T-cell (primary cell): ENCODE results near the gene ABCC10. TPM values are rescaled to one million over a fixed set of nuclear protein-coding genes. Genes with fewer than 3 reads are reported as not detected.
A peak's percentile ranks its signal among the peaks of the same experiment; 100 is the strongest.
"Not testable (repeated sequence)": the region's sequence is repeated elsewhere in the genome, so short reads cannot be mapped to it uniquely, and the experiment has no call there.

Experiments
- ATAC-seq, 4 experiments: fragments of 200-7000 bp in 3 of 4; fragments of 150-1000 bp in 1 of 4; cut with Tn5 transposase; replicated peaks in 1 of 4; 1 replicate in 3 of 4; 2 replicates in 1 of 4; pipeline ENCODE4 v1.10.0; 2021; ENCODE audit warnings: moderate library complexity in 3 of 4, mild to moderate bottlenecking in 2 of 4, moderate number of reproducible peaks in 1 of 4
- CTCF ChIA-PET, 2 donors: fragments of 300-600 bp; sonication (Branson Sonifier 250); formaldehyde crosslinking; loops; one replicate each; lab custom pipeline; 2022; ENCODE audit warnings: antibody characterized with exemption in 2 of 2; lab: Charles Lee
- POLR2A ChIA-PET, 2 donors: fragments of 300-600 bp; sonication (Branson Sonifier 250); formaldehyde crosslinking; loops; one replicate each; lab custom pipeline; 2022; ENCODE audit warnings: antibody characterized with exemption in 2 of 2; lab: Charles Lee
- DNase-seq, 35 experiments: peaks; one replicate each; pipeline versions ENCODE4 v3.0.0 to v3.0.0-alpha.2; 2013 to 2023
- H3K27ac ChIP-seq: one replicate; pipeline ENCODE4 v1.5.1; 2013; ENCODE audit warnings: low read length
- H3K27me3 ChIP-seq, 2 experiments: replicated peaks in 1 of 2; 1 replicate in 1 of 2; 2 replicates in 1 of 2; pipeline versions ENCODE4 v1.6.1 to v1.7.0; 2013; ENCODE audit warnings: low read length in 1 of 2, mixed read lengths in 1 of 2; ENCODE audit not compliant: control insufficient read depth in 2 of 2, insufficient read depth in 2 of 2; ENCODE audit errors: extremely low read depth in 1 of 2
- H3K36me3 ChIP-seq, 2 donors: 1 replicate in 1 of 2; 2 replicates in 1 of 2; pipeline versions ENCODE4 v1.6.1 to v1.7.0; 2013; ENCODE audit warnings: low read length in 1 of 2; ENCODE audit not compliant: control insufficient read depth in 2 of 2, insufficient read depth in 1 of 2; ENCODE audit errors: extremely low read depth in 1 of 2
- H3K4me1 ChIP-seq, 2 experiments: 1 replicate in 1 of 2; 2 replicates in 1 of 2; pipeline versions ENCODE4 v1.6.1 to v1.7.0; 2013; ENCODE audit warnings: low read length in 2 of 2, mixed read lengths in 1 of 2; ENCODE audit not compliant: insufficient read depth in 2 of 2, control insufficient read depth in 1 of 2; ENCODE audit errors: extremely low read depth in 1 of 2
- H3K4me3 ChIP-seq, 2 donors: 1 replicate in 1 of 2; 2 replicates in 1 of 2; pipeline versions ENCODE4 v1.5.1 to v1.7.0; 2013; ENCODE audit warnings: mild to moderate bottlenecking in 2 of 2, low read length in 1 of 2, moderate library complexity in 1 of 2; ENCODE audit not compliant: control insufficient read depth in 1 of 2; ENCODE audit errors: extremely low read depth in 1 of 2
- H3K9me3 ChIP-seq: 2 replicates; pipeline ENCODE4 v1.7.0; 2013
- H3K27ac Mint-ChIP-seq, 2 donors: one replicate each; pipeline ENCODE4 v1.8.0; 2020 to 2021; ENCODE audit warnings: mild to moderate bottlenecking in 2 of 2, mixed read lengths in 2 of 2
- H3K27me3 Mint-ChIP-seq, 2 donors: one replicate each; pipeline ENCODE4 v1.8.0; 2021 to 2022; ENCODE audit warnings: mixed read lengths in 2 of 2
- H3K36me3 Mint-ChIP-seq: one replicate; pipeline ENCODE4 v1.8.0; 2021; ENCODE audit warnings: mixed read lengths
- H3K4me1 Mint-ChIP-seq, 3 donors: one replicate each; pipeline ENCODE4 v1.8.0; 2020 to 2022; ENCODE audit warnings: mixed read lengths in 3 of 3, mild to moderate bottlenecking in 1 of 3
- H3K4me3 Mint-ChIP-seq, 3 donors: one replicate each; pipeline ENCODE4 v1.8.0; 2020 to 2022; ENCODE audit warnings: mild to moderate bottlenecking in 3 of 3, mixed read lengths in 3 of 3, moderate library complexity in 3 of 3
- H3K9me3 Mint-ChIP-seq, 3 donors: one replicate each; pipeline ENCODE4 v1.8.0; 2020 to 2022; ENCODE audit warnings: mixed read lengths in 3 of 3
- whole genome bisulfite sequencing: methylation state at CpG from one replicate; pipeline ENCODE4 v1.1.5; 2013; ENCODE audit warnings: missing lambda C conversion rate; ENCODE audit not compliant: insufficient coverage; 5-methylcytosine and 5-hydroxymethylcytosine counted together
- total RNA-seq, 35 experiments: library from RNA in 6 of 35; stranded (reverse) in 6 of 35; fragments of 120-200 nt in 1 of 35; gene quantifications; one replicate each; pipeline versions ENCODE4 v1.2.1 to v1.2.4 and lab custom pipeline; 2013 to 2026

Gene ABCC10
- total RNA-seq, 5 donors from 2014 or later (not counting 1 experiment from before 2014, with no cell fraction given): 57.8 to 85.4 (median 75.5) TPM

- Histone ChIP-seq H3K27ac (no peak overlapping the region), H3K27me3 (no peaks in the 10 kb centered on the region), H3K4me1 (peaks cover 44 to 51% of the 10 kb centered on the region in 2 experiments), H3K9me3 (no peaks in the 10 kb centered on the region), H3K36me3 (no peaks in the 10 kb centered on the region), H3K4me3 (no peak overlapping the region)
- no peaks in the 10 kb centered on the region for H3K36me3 Mint-ChIP-seq
- no peaks in the 10 kb centered on the region for H3K9me3 Mint-ChIP-seq
- CTCF ChIA-PET: interaction anchor here (0.5 to 1.6 kb wide), 12 partner anchors 9 to 945 kb away, joined by 3 to 13 read pairs (median 5); partner anchors contain the start of genes ABCC10 (in 1 of the 2), CRIP3 (in 1 of the 2) and ZNF318 (in 1 of the 2)
- DNase-seq (peak in 1 of 35 experiments; percentile 52), ATAC-seq (no peak)
- peak overlapping the region; percentile 8 to 9 for H3K27ac Mint-ChIP-seq
- H3K4me1 Mint-ChIP-seq: peaks cover 67 to 78% (median 72%) of the 10 kb centered on the region in 3 donors
- H3K4me3 Mint-ChIP-seq: no peak overlapping the region
- no CpG with 5 or more reads among the region's 1 CpG for WGBS
- H3K27me3 Mint-ChIP-seq: peaks cover 0 to 12% of the 10 kb centered on the region in 2 donors
- POLR2A ChIA-PET: interaction anchor here in 1 of 2 donors (0.7 kb wide), 1 partner anchor 407 kb away, joined by 3 read pairs; the partner anchor contains the start of gene PEX6
Measured at GRCh38 chr6:43386492-43386891, 40.8 kb upstream of the ABCC10 start.

GRCh38 chr6:43389730-43390295 is 37.5 kb upstream of the ABCC10 start:
- peaks cover 53 to 74% (median 70%) of the 10 kb centered on the region in 3 donors for H3K4me1 Mint-ChIP-seq
- no peak overlapping the region for H3K27ac ChIP-seq
- ATAC-seq: no peak
- peaks cover 0 to 12% of the 10 kb centered on the region in 2 donors for H3K27me3 Mint-ChIP-seq
- no peaks in the 10 kb centered on the region for H3K27me3 ChIP-seq
- H3K4me3 Mint-ChIP-seq: no peak overlapping the region
- H3K9me3 ChIP-seq: no peaks in the 10 kb centered on the region
- 91% methylated on average over 4 of the region's 6 CpGs for WGBS
- H3K36me3 ChIP-seq: no peaks in the 10 kb centered on the region
- DNase-seq: no peak
- POLR2A ChIA-PET: interaction anchor here in 1 of 2 donors (0.6 kb wide), 1 partner anchor 1050 kb away, joined by 3 read pairs; no protein-coding TSS in a partner anchor
- no peaks in the 10 kb centered on the region for H3K36me3 Mint-ChIP-seq
- H3K4me3 ChIP-seq: no peak overlapping the region
- CTCF ChIA-PET: interaction anchor here in 1 of 2 donors (0.6 to 1.0 kb wide), 3 partner anchors 67 to 817 kb away, joined by 3 to 4 read pairs (median 4); no protein-coding TSS in a partner anchor
- no peaks in the 10 kb centered on the region for H3K9me3 Mint-ChIP-seq
- peaks cover 27 to 30% of the 10 kb centered on the region in 2 experiments for H3K4me1 ChIP-seq
- peak overlapping the region in 1 of 2 donors; percentile 36 for H3K27ac Mint-ChIP-seq

DNA sequence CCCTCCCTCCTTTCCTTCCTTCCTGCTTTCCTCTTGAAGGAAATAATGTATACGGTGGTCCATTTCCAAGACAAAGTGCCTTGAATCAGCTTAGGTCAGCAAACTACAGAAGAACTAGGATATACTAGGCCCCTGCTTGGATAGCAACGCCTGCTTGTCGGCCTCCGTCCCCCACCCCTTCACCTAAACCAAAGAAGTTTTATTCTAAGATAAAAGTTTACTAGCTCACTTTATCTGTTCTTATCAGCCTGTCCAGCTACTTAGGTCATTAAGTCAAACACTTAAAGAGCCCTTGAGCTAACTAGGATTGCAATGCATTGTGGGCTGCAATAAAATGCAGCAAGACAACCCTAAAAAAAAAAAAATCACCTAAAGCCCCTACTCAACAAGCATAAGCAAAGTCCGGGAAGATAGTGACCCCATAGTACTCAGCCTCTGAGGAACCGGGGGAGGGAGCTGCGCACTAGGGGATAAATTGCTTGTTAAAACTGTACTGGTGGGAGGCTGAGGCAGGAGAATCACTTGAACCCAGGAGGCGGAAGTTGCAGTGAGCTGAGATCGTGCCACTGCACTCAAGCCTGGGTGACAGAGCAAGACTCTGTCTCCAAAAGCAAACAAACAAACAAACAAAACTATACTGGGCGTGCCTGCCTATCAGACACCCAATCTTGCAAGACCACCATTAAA is 36.4 kb upstream of the ABCC10 start:
- not testable (repeated sequence) for H3K36me3 ChIP-seq, H3K9me3 ChIP-seq, H3K27ac Mint-ChIP-seq, H3K27me3 ChIP-seq, H3K36me3 Mint-ChIP-seq, H3K27ac ChIP-seq, DNase-seq, H3K9me3 Mint-ChIP-seq
- Mint-ChIP-seq H3K27me3 (peaks cover 0 to 12% of the 10 kb centered on the region in 2 donors), H3K4me3 (peak overlapping the region; percentile 45 to 80 (median 64)), H3K4me1 (peaks cover 45 to 63% (median 59%) of the 10 kb centered on the region in 3 donors)
- ChIA-PET CTCF (interaction anchor here in 1 of 2 donors (0.6 to 1.7 kb wide), 5 partner anchors 7 to 155 kb away, joined by 3 to 4 read pairs (median 3); no protein-coding TSS in a partner anchor), POLR2A (interaction anchor here in 1 of 2 donors (0.6 kb wide), 1 partner anchor 200 kb away, joined by 7 read pairs; no protein-coding TSS in a partner anchor)
- Histone ChIP-seq H3K4me1 (peaks cover 25 to 27% of the 10 kb centered on the region in 2 experiments), H3K4me3 (peak overlapping the region in 1 of 2 donors; percentile 44)
- WGBS: 72% methylated on average over 2 of the region's 10 CpGs
- ATAC-seq: peak in 1 of 4 experiments; percentile 15

GRCh38 chr6:43391440-43392031 is 35.8 kb upstream of the ABCC10 start:
- peak overlapping the region in 1 of 2 donors; percentile 44 for H3K4me3 ChIP-seq

DNA sequence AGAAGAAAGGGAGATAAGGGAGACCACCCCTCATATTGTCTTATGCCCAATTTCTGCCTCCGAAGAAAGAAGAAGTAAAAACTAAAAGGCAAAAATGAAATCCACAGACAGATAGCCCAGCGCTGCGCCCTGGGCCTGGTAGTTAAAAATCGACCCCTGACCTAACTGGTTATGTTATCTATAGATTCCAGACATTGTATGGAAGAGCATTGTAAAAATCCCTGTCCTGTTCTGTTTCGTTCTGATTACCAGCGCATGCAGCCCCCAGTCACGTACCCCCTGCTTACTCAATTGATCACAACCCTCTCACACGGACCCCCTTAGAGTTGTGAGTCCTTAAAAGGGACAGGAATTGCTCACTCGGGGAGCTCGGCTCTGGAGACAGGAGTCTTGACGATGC is 34.2 kb upstream of the ABCC10 start:
- CTCF ChIA-PET: interaction anchor here in 1 of 2 donors (0.7 kb wide), 1 partner anchor 272 kb away, joined by 5 read pairs; no protein-coding TSS in a partner anchor
- Mint-ChIP-seq H3K4me1 (peaks cover 44 to 58% (median 53%) of the 10 kb centered on the region in 3 donors), H3K4me3 (peak overlapping the region in 1 of 3 donors; percentile 38)
- H3K9me3 ChIP-seq, DNase-seq, H3K4me3 ChIP-seq, H3K9me3 Mint-ChIP-seq, ATAC-seq, H3K27me3 ChIP-seq, H3K27ac ChIP-seq, H3K36me3 Mint-ChIP-seq, H3K27me3 Mint-ChIP-seq, H3K27ac Mint-ChIP-seq, H3K36me3 ChIP-seq: not testable (repeated sequence)
- peaks cover 19 to 23% of the 10 kb centered on the region in 2 experiments for H3K4me1 ChIP-seq
- POLR2A ChIA-PET: interaction anchor here in 1 of 2 donors (0.6 kb wide), 1 partner anchor 501 kb away, joined by 3 read pairs; no protein-coding TSS in a partner anchor
- WGBS: 74% methylated on average over 3 of the region's 11 CpGs

More at GRCh38 chr6:43391440-43392031, 35.8 kb upstream of the ABCC10 start:
- DNase-seq: peak in 31 of 35 experiments; percentile 12 to 72 (median 33)
- Histone ChIP-seq H3K9me3 (no peaks in the 10 kb centered on the region), H3K4me1 (peaks cover 20 to 23% of the 10 kb centered on the region in 2 experiments), H3K36me3 (no peaks in the 10 kb centered on the region), H3K27ac (no peak overlapping the region), H3K27me3 (no peaks in the 10 kb centered on the region)
- ChIA-PET POLR2A (interaction anchor here in 1 of 2 donors (0.6 kb wide), 1 partner anchor 47 kb away, joined by 3 read pairs; no protein-coding TSS in a partner anchor), CTCF (interaction anchor here (0.6 to 1.7 kb wide), 3 partner anchors 8 to 22 kb away, joined by 3 to 6 read pairs (median 3); partner anchors contain the start of gene ZNF318 (in 1 of the 2))
- Mint-ChIP-seq H3K4me3 (peak overlapping the region; percentile 43 to 80 (median 64)), H3K36me3 (no peaks in the 10 kb centered on the region), H3K9me3 (no peaks in the 10 kb centered on the region), H3K4me1 (peaks cover 40 to 56% (median 53%) of the 10 kb centered on the region in 3 donors), H3K27ac (no peak overlapping the region), H3K27me3 (peaks cover 0 to 12% of the 10 kb centered on the region in 2 donors)
- WGBS: 2% methylated on average over 9 of the region's 13 CpGs
- ATAC-seq: peak; percentile 60 to 90 (median 68)
